ACHN (cell line): Measurements from ENCODE around the gene SUPT3H.

Experiments
- DNase-seq: peaks from one replicate; pipeline ENCODE4 v3.0.0-alpha.2; 2015
- in situ Hi-C: cut with HindIII; loops from 2 replicates; pipeline ENCODE4 v1.10.0; 2017; ENCODE audit warnings: low sequenced_read_pairs, low pct_ligation_motif_present, low pct_unique_long_range_greater_than_20kb

Gene SUPT3H

DNA sequence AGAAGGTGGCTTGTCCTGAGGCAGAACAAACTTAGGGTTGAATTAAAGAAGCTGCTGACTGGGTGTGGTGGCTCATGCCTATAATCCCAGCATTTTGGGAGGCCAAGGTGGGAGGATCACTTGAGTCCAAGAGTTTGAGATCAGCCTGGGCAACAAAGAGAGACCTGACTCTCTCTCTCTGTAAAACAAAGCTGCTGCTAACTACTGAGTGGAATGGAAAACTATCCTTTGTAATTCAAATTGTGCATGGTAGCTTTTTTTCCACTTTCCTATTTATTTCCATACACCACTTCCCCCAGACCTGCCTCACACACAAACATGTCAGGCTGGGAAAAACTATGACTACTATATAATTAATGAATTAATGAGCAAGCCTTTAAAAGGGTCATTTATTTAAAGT lies 553.2 kb downstream of the SUPT3H start:
- in situ Hi-C loops: no loop called here

DNA sequence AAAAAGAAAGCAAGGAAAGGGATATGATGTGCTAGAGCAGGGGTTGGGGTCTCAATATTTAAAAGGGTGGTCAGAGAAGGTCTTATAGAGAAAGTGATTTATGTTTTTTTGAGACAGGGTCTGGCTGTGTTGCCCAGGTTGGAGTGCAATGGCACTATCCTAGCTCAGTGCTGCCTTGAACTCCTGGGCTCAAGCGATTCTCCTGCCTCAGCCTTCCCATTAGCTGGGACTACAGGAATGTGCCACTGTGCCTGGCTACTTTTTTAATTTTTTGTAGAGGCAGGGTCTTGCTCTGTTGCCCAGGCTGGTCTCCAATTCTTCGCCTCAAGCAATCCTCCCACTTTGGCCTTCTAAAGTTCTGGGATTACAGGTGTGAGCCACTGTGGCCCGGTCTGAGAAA lies 557.0 kb downstream of the SUPT3H start:
- in situ Hi-C loops: no loop called here
- DNase-seq: no peak

More for the DNA sequence above, 553.2 kb downstream of the SUPT3H start:
- DNase-seq: no peak

DNA sequence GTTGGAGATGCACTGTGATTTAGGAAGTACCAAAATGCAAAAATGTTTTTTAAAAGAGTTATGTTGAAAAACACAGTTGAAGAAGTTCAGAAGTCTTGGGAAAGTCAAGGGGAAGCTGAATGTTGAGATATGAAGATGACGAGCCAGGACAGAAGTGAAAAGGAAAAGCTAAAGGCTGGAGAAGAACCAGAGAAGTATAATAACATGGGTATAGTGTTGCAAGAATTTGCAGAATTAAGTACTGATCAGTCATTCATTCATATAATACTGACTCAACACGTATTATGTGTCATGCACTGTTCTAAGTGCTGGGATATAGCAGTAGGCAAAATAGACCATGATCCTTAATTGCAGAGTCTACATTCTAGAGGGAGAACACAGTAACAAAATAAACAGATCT lies 557.4 kb downstream of the SUPT3H start:
- in situ Hi-C loops: no loop called here

DNA sequence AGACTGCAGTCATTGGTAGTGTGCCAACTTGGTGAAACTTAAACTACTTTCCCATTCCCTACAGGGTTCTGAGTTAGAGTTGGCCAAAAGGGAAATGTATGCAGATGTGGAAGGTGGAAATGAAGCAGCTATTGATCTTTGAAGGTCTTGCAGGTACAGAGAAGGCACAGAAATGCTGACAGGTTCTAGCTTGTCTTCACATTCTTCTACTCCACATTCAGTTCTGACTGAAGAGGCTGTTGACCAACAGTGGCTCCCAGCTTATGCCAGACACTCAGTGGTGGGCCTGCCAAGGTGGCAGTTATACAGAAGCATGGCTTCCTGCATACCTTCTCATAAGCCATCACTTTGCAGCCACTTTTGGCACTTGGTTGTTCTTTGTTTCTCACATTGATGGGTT lies 566.3 kb downstream of the SUPT3H start:
- DNase-seq: no peak
- in situ Hi-C loops: no loop called here

More for the DNA sequence above, 557.4 kb downstream of the SUPT3H start:
- DNase-seq: no peak

DNA sequence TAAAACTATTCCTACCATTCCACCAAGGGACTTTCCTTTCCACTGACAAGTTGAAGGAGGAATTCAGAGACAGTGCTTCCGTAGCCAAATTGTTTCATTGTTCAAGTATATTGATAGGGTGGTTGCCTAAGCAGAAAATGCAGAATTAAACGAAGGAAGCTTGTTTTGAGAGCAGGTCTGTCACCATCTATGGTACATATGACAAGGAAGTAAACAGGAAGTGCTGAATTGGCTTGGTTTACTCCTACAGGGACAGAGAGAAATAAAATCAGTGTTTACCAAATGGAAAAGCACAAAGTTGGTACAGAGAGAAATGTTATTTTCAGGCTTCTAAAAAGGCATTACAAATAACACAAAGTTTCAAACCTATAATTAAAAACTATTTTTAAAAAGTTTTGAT lies 568.5 kb downstream of the SUPT3H start:
- in situ Hi-C loops: no loop called here
- DNase-seq: no peak

DNA sequence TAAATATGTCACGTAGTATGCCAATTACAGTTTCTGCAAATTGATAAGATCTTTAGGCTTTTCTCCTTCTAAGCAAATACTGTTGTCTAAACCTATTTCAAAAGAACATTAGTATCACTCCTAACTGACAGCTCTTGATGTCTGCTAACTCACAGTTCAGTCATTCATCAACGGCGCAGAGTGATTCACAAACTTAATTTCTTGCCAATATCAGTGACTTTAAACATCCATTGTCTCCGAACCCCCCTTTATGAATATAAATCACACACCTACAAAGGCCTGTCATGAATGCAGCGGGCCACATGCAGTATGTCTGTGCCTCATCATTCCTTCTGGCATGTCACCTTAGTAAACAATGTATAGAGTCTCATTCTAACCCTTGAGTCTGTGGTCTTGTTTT lies 569.6 kb downstream of the SUPT3H start:
- in situ Hi-C loops: no loop called here
- no peak for DNase-seq

DNA sequence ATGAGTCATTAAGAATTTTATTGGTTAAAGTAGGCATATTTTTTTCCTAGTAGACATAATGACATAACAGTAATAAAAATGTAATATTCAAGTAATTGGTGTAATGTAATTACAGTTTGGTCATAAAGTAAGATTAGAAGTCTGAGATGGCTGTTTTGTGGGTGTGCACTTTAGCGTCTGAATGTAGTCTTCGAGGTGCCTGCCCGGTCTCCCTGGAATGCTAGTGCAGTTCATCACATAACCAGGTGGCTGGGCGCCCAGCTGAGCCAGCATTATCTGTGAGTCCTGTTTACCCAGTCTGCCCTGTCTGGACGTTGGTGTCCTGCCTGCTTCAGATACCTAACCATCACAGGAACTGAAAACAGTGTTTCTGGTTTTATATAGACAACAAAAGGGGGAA lies 571.1 kb downstream of the SUPT3H start:
- in situ Hi-C loops: no loop called here
- no peak for DNase-seq

DNA sequence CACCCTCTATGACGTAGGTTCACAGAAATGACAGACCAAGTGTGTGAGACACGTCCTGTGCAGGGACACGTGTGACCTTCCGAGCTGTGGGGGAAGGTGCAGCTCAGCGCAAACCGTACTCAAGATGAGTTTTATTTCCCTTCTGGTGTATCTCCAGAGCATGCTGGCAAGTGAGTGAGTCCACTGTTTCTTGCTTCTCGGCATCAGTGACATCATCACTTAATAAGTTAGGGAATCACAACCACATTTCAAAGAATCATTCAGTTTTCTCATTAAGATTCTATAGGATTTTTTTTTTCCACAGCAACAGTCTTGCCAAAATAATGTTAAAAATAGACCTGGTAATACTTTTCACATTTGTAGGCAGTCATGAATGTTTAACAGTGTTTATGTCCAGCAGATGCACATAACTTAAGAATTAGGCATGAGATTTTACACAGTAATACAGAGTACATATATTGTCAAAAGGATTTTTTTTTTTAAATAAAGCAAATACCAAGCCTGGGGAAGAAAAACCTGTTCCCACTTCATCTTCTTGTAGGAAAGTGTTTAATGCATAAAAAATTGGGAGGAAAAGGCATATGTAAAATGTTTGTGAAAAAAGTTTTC lies 572.4 kb downstream of the SUPT3H start:
- peak; percentile 2 for DNase-seq
- in situ Hi-C loops: no loop called here

DNA sequence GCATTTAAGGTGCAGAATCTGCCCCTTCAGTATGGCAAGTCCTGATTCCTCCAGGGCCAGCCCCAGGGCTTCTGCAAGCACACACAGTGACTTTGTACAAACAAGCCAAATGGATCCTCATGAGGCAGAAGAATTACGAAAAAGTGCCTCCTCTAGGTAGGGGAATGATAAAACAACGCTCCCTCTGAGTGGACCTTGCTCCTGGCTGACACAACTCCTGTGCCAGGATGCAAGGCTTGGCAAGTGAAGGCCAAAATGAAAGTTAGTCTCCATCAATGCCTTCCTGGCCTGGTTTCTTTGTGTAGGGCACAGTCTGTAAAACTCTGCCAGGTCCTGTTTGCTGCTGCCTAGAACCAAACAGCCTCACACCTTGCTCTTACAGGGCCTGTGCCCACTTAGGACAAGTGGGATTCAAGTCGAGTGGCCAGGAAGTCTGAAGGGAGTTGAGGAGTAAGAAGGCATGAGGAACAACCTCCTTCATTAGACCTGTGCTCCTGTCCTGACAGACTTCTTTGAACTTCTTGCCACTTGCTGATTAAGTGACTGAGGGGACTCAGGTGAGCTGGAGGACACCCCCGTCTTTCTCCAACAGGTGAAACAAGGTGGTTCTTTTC lies 573.1 kb downstream of the SUPT3H start:
- DNase-seq: no peak
- in situ Hi-C loops: no loop called here

DNA sequence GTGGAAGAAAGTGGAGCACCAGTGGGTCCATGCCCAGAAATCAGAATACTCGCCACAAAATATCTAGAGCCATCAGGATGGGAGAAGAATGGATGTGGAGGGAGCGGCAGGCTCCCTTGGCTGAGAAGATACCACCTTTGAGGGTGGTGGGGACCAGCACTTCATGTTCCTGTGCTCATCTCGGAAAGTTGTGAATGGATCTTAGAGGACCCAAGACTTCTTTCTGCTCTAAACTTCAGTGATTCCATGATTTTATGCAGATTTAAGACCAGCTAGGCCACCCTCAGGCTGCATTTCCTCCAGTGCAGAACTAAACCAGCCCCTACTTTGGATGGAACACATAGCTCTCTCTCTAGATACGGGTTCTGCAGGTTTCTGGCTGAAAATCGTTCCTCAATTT lies 573.7 kb downstream of the SUPT3H start:
- no peak for DNase-seq
- in situ Hi-C loops: no loop called here

DNA sequence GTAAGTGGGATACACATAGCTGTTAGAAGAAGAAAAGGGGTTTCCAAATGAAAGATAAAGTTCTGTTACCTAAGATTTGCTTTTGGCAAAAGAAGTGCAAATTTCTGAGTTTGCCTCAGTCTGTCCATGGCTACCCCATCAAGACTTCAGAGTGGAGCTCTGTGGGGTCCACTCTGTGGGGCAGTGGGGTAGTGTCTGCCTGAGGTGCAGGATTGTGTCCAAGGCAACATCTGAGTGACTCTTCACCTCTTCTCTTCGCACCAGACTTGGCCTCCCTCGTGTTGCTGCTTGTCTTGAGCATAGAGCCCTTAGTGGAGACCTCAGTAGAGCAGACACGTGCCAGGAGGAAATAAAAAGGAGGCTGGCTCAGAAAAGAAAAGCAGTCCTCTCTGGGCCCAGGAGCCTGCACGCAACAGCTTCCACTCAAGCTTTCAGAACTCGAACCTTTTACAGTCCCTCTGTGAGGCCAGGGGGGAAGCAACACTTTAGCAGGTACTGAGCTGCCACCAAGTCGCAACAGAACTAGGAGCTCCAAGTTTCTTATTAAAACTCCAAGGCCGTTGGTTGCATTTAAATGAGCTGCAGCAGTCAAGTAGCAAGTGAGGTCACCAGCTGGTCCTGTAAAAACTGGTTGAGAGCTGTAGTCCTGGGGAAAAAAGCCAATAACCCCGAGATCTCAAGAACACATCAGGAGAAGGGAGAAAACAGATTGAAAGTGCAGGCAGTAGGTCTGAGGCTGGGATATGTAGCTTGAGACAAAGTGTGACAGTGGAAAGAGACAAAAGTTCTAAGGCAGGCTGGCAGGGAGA lies 576.7 kb downstream of the SUPT3H start:
- in situ Hi-C loops: no loop called here
- DNase-seq: no peak

DNA sequence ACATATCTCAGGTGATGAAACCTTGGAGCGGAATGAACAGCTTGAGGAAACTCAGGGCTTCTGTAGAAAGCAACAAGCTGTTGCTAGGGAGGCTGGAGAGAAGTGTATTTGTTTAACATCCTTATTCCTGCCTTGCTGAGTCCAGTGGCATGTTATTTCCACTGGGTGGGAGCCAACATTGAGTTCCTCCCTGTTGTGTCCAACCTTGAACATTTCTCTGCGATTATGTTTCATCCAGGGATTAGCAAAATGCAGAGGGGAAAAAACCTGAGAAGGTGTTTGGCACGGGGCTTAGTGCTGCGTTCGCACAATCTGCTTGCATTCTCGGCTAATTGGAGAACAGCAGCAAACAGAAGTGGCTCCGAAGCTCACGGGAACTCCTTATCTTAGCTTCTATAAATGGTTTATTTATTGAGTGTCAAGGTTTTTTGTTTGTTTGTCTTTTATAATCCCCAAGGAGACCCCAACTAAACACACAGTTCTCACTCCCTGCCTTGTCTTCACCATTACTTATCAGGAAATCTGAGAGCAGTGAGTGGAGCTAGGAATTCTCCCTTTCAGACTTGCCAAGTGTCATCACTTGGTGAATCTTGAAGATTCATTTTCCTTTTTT lies 577.5 kb downstream of the SUPT3H start:
- in situ Hi-C loops: no loop called here
- DNase-seq: no peak

DNA sequence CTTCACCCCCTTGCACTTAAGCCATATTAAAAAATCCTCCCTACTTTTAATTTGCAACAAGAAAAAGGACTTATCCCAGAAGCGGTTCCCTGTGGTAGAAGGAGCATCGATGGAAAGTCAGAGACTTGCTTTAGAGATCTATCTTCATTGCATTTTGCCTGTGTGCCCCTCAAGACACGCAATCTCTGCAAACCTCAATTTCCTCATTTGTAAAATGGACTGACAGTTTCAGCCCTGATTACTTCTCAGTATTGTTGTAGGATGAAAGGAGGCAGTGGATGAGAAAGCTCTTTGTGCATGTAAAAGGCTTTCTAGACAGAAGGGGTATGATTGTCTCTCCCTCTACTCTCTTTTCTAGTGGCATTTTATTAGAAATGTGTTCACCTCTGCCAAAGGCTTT lies 580.0 kb downstream of the SUPT3H start:
- in situ Hi-C loops: no loop called here
- DNase-seq: no peak

DNA sequence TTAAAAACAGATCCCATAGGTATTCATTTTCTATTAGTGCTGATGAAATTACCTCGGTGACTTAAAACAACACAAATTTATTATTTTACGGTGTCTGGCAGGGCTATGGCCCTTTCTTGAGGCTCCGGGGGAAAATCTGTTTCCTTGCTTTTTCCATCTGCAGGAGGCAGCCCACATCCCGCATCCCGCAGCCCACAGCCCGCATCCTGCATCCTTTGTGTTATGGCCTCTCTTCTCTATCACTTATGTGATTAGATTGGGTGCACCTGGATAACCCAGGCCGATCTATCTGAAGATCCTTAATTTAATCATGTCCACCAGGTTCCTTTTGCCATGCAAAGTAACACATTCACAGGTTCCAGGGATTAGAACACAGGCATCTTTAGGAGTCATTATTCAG lies 582.4 kb downstream of the SUPT3H start:
- no peak for DNase-seq
- in situ Hi-C loops: no loop called here

DNA sequence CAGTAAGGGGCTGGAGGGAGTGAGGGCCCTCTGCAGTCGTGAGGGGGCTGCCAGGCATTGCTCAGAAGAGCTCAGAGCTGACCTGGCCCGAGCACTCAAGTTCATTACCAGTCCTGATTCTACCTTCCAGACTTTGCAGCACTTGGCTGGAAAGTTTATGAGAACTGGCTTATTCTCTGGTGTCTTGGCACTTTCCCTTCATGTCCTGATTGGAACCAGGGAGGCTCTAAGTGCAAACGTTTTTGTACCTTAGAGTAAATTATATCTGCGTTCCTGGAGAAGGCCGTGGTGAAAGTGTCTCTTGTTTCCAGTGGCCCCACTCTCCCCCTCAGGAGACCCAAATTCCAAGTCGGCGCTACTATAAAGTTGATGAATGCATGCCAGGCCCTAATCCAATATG lies 587.9 kb downstream of the SUPT3H start:
- in situ Hi-C loops: no loop called here
- DNase-seq: no peak

DNA sequence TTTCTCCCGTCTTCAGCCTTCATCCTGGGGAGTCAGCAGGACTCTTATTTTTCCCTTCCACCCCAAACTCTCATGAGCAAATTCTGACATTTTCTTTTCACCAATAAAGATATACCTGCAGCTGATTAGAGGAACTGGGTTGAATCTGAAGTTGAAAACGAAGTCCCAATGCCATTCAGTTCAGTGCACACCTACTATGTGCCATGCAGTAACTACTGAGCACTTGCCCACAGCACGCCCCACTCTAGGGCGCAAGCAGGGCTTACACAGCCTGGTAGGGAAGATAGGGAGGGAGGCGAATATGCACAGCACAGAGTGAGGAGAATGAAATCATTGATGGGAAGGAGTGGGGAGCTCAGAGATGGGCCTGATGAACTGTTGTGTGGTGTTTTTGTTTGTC lies 588.7 kb downstream of the SUPT3H start:
- no peak for DNase-seq
- in situ Hi-C loops: no loop called here

DNA sequence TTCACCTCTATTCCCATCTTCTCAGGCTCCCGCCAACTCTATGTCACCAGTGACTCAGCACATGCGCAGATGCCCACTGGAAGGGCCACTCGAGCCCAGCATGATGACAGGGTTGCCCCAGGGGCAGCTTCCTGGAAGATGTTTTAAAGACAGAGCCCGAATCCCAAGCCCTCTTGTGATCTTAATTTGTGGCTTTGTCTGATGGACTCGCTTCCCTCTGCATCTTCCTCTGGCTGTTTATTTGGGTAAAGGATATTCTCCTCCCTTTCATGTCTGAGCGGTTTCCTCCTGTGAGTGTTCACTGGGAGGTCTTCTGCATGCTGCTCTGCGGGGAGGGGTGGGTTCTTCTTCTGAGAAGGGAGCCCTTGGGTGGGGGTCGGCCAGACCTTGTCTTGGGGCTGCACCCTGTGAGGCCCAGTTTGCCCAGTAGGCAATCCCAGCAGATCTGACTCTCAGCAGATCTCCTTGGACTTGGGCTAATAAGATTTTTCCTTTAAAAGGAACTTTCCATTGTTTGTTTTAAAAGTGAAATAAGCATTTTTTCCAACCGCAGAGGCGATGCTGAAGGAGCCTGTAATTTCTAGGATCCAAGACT lies 589.2 kb downstream of the SUPT3H start:
- in situ Hi-C loops: no loop called here
- DNase-seq: no peak

DNA sequence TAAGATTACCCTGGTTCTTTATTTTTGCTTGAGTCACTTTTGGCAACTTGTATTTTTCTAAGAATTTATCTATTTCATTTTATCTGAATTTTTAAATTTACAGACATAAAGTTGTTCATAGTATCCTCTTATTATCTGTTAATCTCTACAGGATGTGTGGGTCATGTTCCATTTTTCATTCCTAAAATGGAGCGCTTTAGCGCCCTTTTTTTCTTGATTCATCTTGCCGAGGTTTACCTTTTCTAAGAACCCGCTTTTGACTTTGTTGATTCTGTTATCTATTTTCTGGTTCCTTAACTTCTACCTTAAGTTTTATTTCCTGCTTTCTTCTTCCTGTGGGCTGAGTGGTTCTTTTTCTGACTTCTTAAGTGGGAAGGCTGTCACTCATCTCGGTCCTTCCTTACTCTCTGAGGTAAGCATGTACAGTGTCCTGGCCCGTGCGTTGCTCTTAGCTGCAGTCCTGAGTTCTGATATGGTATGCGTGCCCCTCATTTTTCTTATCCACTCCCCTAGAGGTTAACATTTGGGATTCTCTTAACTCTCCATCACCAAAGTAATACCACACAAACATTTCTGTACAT lies 590.4 kb downstream of the SUPT3H start:
- no peak for DNase-seq
- in situ Hi-C loops: no loop called here

DNA sequence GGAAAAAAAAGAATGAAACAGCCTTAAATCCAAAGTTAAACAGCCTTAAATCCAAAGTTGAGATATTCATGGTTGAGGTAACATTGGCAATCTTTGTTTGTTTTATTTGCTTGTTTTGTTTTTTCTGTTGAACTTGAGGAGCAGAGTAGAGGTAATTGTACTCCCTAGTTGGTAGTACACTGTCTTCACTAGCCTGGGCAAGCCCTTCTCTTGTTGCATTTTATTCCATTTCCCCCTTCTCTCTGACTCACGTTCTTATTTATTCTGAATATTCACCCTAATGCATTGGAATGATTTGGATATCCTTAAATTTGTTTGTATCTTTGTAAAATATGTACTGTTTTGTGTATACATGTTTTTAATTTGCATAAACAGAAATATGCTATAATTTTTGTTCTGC lies 592.6 kb downstream of the SUPT3H start:
- in situ Hi-C loops: no loop called here
- no peak for DNase-seq
